ENCODE results near the gene ANAPC1.
"Not testable (repeated sequence)": the region's sequence is repeated elsewhere in the genome, so short reads cannot be mapped to it uniquely, and the experiment has no call there.

The ANAPC1 gene

GRCh38 chr2:111883661-111884591 lies at the start of gene ANAPC1:
ANAPC1 (minus strand) TSS chr2:111884193; CDS start chr2:111880825, 3,368 bp downstream.
- peak; percentile 86 for FAIRE-seq
- peak; percentile 76 for DNase-seq (ENCODE audit: extremely low spot score, insufficient read length, low read depth)

DNA sequence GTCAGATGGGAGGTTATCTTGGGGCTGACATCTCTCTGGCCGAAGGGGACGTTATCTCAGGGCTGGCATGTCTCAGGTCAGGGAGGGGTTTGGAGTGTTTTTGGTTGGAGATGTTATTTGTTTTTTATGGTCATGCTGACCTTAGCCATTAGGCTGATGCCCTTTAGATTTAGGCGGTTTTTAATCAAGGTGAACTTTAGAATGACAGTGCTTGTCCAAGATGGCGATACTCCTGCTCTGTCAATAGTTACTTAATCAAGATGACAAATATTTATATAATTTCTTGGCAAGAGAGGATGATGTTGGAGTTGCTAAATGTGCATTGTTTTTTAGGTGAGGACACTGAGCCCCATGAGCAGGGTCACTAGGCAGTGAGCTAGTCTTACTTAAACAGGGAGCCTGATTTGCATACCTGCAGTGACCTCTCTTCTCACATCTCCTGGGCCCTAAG lies 48.9 kb upstream of the ANAPC1 start:
- FAIRE-seq (no peak), DNase-seq (ENCODE audit: extremely low spot score, insufficient read length, low read depth) (no peak)

DNA sequence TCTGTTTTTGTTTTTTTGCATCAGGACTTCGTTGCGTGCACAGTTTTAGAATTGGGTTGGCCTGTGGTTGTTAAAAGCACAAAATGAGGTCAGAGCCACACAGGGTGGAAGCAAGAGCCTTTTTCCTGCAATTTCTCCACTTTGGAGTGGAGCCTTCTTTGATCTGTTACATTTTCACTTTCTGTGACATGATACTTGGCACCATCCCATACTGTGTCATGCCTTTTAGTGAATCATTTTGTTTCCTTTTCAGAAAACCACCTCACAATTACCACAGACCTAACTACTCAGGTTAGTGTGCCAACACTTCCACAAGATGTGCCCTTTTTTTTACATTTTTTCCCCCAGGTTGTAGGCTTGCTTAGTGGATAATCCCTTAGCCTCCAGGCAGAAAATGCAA lies 46.9 kb upstream of the ANAPC1 start:
- no peak for FAIRE-seq
- no peak for DNase-seq (ENCODE audit: extremely low spot score, insufficient read length, low read depth)

- FAIRE-seq (no peak), DNase-seq (ENCODE audit: extremely low spot score, insufficient read length, low read depth) (no peak)
These were observed 46.4 kb upstream of the ANAPC1 start for GRCh38 chr2:111930409-111930808.

DNA sequence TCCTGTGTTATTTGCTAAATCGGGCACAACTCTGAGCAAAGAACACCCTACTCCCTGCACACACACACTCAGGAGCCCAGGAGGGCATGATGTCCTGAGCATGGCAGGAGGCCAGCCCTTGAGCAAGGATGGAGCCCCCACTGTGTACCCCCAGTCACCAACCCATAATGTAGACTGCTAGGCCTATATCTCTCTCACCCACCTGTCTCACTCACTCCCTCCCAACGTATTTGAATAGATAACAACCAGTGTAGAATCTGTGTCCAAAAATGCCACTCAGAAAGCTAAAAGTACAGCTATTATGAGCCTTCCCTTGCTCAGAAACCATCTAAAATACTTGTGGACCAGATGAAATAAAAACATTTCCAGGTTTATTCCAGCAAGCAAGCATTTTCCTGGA lies 43.7 kb upstream of the ANAPC1 start:
- DNase-seq (ENCODE audit: extremely low spot score, insufficient read length, low read depth) (no peak), FAIRE-seq (no peak)

DNA sequence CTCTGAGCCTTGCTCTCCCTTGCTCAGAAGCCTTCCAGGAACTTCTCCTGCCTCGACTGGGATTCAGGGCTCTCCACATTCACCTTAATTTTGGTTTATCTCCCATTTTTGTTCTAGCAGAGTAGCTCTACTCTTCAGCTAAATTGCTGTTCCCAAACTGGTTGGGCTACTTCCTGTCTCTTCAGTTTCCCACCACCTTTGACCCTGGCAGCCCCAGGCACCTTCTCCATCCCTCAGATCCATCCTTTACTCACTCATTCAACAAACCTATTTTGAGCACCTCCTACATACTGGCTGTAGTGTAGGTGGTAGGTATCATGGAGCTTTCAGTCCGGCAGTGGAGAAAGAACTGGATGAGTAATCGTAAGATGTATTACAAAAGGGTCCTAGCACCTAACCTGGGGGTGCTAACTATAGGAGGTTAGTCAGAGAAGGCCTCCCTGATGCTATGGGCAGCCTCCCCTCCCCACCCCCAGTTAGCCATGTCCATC lies 40.7 kb upstream of the ANAPC1 start:
- FAIRE-seq (no peak), DNase-seq (ENCODE audit: extremely low spot score, insufficient read length, low read depth) (no peak)

DNA sequence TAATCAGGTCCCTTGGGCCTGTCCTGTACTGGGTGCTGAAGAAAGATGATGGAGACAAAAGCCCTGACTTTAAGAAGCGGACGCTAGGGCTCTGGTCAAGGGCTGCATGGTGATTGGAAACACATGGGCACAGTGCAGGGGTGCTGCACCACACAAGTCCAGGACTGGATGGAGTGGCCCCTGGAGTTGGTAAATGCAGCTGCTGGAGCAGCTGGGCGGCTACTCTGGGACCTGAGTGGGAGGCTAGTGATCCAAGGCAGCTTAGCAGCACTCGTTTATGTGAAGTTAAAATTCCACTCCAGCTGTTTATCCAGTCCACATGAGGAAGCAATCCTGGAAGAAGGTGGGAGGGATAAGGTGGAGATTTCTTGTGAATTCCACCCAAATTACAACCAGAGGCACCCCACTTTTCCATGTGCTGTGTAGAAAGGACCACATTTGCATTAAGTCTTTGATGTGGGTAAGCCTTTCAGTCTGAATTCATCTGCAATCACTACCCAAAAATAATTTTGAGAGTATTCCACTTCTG lies 39.3 kb upstream of the ANAPC1 start:
- no peak for FAIRE-seq

GRCh38 chr2:111919794-111920608 lies 36.0 kb upstream of the ANAPC1 start:
- DNase-seq (ENCODE audit: extremely low spot score, insufficient read length, low read depth) (no peak), FAIRE-seq (no peak)

More for the DNA sequence above, 39.3 kb upstream of the ANAPC1 start:
- no peak for DNase-seq (ENCODE audit: extremely low spot score, insufficient read length, low read depth)

DNA sequence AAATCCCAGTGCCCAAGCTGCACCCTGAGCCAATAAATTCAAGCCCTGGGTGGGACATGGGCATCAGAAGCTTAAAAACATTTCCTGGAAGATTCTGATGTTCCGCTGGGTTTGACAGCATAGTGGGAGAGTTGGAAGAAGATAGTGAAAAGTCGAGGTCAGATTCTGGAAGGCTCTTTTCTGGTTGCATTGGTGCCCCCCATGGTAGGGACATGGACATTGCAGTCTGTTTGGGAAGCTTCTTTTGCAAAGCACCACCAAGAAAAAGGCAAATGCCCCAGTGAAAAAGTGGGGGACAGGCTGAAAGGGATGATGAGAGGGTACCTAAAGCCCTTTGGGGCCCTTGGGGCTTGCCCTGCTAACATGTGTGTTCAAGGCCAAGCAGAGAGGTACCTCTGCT lies 35.4 kb upstream of the ANAPC1 start:
- DNase-seq (ENCODE audit: extremely low spot score, insufficient read length, low read depth): no peak
- FAIRE-seq: no peak

- FAIRE-seq: no peak
- no peak for DNase-seq (ENCODE audit: extremely low spot score, insufficient read length, low read depth)
These were observed 34.4 kb upstream of the ANAPC1 start for GRCh38 chr2:111918383-111918806.

GRCh38 chr2:111917106-111917505 lies 33.1 kb upstream of the ANAPC1 start:
- FAIRE-seq: no peak

GRCh38 chr2:111912547-111912946 lies 28.6 kb upstream of the ANAPC1 start:
- FAIRE-seq (no peak), DNase-seq (ENCODE audit: extremely low spot score, insufficient read length, low read depth) (no peak)

More at GRCh38 chr2:111917106-111917505, 33.1 kb upstream of the ANAPC1 start:
- no peak for DNase-seq (ENCODE audit: extremely low spot score, insufficient read length, low read depth)

- FAIRE-seq; DNase-seq (ENCODE audit: extremely low spot score, insufficient read length, low read depth): not testable (repeated sequence)
These were observed 27.4 kb upstream of the ANAPC1 start for GRCh38 chr2:111911295-111911977.

DNA sequence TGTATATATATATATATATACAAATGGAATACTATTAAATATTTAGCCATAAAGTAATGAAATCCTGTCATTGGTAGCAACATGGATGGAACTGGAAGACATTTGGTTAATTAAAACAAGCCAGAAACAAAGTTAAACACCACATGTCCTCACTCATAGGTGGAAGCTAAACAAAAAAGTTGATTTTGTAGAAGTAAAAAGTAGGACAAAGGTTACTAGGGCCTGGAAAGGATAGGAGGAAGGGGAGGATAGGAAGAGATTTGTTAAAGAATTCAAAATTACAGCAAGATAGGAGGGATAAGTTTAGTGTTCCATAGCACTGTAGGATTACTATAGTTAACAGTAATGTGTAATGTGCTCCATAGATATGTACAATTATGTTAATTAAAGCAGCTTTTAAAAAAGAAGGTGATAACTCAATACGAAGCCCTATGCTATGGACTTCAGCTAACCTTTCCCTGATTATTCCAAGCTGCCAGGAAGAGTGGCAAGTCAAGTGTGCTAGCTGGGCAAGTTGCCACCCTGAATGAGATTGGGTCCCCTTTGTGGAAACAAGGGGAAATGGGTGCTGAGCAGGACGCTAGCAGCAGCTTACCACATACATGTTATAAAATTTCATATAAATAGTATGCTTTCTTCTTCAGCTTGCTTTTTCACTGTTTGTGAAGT lies 26.8 kb upstream of the ANAPC1 start:
- DNase-seq (ENCODE audit: extremely low spot score, insufficient read length, low read depth) (no peak), FAIRE-seq (no peak)

DNA sequence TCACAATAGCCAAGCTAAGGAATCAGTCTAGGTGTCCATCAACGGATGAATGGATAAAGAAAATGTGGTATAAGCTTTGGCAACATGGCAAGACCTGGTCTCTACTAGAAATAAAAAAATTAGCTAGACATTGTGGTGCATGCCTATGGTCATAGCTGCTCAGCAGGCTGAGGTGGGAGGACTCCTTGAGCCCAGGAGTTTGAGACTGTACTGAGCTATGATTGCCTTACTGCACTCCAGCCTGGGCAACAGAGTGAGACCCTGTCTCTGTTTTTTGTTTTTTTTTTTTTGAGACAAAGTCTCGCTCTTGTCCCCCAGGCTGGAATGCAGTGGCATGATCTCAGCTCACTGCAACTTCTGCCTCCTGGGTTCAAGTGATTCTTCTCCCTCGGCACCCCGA lies 26.0 kb upstream of the ANAPC1 start:
- not testable (repeated sequence) for FAIRE-seq; DNase-seq (ENCODE audit: extremely low spot score, insufficient read length, low read depth)

GRCh38 chr2:111909079-111909478 lies 25.1 kb upstream of the ANAPC1 start:
- DNase-seq (ENCODE audit: extremely low spot score, insufficient read length, low read depth): no peak
- FAIRE-seq: no peak

DNA sequence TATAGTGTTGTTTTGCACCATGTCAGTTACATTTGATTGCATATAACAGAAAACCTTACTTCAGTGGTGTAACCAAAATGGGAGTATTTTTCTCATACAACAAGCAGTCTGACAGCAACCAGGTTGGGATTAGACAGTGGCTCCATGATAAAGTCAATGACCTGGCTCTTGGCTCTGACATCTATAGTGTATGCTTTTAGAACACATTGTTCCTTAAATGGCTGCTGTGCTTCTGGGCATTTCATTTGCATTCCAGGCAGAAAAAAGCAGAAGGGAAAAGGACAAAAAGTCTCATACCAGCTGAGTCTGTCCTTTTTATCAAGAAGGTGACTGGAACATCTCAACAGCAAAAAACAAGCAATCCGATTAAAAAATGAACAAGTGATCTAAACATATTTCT lies 24.6 kb upstream of the ANAPC1 start:
- FAIRE-seq (no peak), DNase-seq (ENCODE audit: extremely low spot score, insufficient read length, low read depth) (no peak)

DNA sequence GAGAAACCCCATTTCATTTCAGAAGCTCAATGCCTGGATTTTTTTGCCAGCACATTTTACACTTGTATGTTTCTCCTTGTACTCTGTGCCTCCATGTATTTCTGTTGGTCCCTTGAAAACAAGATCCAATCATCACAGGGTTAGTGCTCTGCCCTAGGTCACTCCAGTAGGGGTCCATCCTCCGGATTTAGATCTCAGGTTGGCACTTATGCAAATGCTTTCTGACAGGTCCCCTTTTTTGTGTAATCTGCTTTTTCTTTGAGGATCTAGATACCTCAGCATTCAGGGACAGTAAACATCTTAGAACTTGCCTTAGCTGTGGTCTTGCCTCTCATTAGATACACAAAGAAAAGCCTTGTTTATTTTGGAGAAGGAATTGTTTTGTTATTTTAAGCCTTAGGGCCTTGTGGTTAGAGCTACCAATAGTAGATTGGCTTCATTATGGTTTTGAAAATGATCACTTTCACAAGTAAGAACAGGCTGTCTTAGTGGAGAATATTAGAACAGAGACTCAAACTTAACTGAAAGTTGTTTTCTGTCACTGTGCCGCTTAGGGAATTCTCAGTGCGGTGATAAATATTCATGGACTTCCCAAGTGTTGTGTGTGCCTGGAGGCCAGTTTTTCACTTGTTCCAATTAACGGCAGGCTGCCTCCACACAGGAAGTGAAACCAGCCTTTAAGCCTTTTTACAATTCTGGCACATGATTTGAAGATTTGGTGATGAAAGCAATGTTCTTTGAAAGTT lies 22.2 kb upstream of the ANAPC1 start:
- FAIRE-seq: peak; percentile 80
- DNase-seq (ENCODE audit: extremely low spot score, insufficient read length, low read depth): no peak

DNA sequence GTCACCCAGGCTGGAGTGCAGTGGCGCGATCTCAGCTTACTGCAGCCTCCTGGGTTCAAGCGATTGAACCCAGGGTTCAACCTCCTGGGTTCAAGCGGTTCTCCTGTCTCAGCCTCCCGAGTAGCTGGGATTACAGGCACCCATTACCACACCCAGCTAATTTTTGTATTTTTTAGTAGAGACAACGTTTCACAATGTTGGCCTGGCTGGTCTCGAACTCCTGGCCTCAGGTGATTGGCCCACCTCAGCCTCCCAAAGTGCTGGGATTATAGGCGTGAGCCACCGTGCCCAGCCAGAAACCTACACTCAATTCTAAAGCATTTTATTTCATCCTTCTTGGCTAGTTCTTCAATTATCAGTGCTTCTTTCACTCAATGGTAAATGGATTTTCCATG lies 21.5 kb upstream of the ANAPC1 start:
- DNase-seq (ENCODE audit: extremely low spot score, insufficient read length, low read depth); FAIRE-seq: not testable (repeated sequence)
